HFFc6 (cell line): Measurements from ENCODE around the gene ANGPTL7. TPM values are rescaled to one million over a fixed set of nuclear protein-coding genes. Genes with fewer than 3 reads are reported as not detected.

ENCODE experiments used
- DNase-seq: peaks from one replicate; pipeline ENCODE4 v3.0.0-alpha.2; 2018
- H3K27ac Mint-ChIP-seq: 2 replicates; pipeline ENCODE4 v1.8.0; 2020; ENCODE audit warnings: mild to moderate bottlenecking, mixed read lengths
- H3K27me3 Mint-ChIP-seq: 2 replicates; pipeline ENCODE4 v1.8.0; 2021; ENCODE audit warnings: mild to moderate bottlenecking, moderate library complexity, mixed read lengths; ENCODE audit not compliant: insufficient read depth
- H3K36me3 Mint-ChIP-seq: 2 replicates; pipeline ENCODE4 v1.8.0; 2021; ENCODE audit warnings: low read depth, mixed read lengths
- H3K4me1 Mint-ChIP-seq: 2 replicates; pipeline ENCODE4 v1.8.0; 2020; ENCODE audit warnings: low read depth, mixed read lengths
- H3K4me3 Mint-ChIP-seq: 2 replicates; pipeline ENCODE4 v1.8.0; 2020; ENCODE audit warnings: mild to moderate bottlenecking, moderate library complexity, mixed read lengths
- H3K9me3 Mint-ChIP-seq: 2 replicates; pipeline ENCODE4 v1.8.0; 2020; ENCODE audit warnings: mild to moderate bottlenecking, mixed read lengths
- CTCF ChIP-seq: fragments of 200-600 bp; sonication (generic); IDR thresholded peaks from 2 replicates; pipeline ENCODE4 v1.5.0; 2021; ENCODE audit warnings: antibody characterized with exemption, mild to moderate bottlenecking
- total RNA-seq, 6 experiments: library from RNA; stranded (reverse); fragmentation: NEBNext Ultra II Directional; extraction: Animal tissue kit (Norgen Biotek cat#: 25700); gene quantifications; 2 replicates in 1 of 6; 3 replicates in 5 of 6; pipeline ENCODE4 v1.2.3, GENCODE V29; 2021

Gene ANGPTL7
- total RNA-seq, 6 experiments from 2014 or later = not detected

GRCh38 chr1:11182884-11183283 lies 6.3 kb upstream of the ANGPTL7 start:
- H3K27me3 Mint-ChIP-seq = peaks cover 2% of the 10 kb centered on the region; the same call in 1 of the 2 replicates
- no peak overlapping the region for H3K27ac Mint-ChIP-seq
- peaks cover 18% of the 10 kb centered on the region; the same call in 1 of the 2 replicates for H3K36me3 Mint-ChIP-seq
- TF ChIP-seq CTCF = no peak
- no peak overlapping the region for H3K4me3 Mint-ChIP-seq
- H3K9me3 Mint-ChIP-seq = no peaks in the 10 kb centered on the region
- peaks cover 41% of the 10 kb centered on the region for H3K4me1 Mint-ChIP-seq
- no peak for DNase-seq

- Mint-ChIP-seq H3K9me3 (no peaks in the 10 kb centered on the region), H3K27me3 (peaks cover 2% of the 10 kb centered on the region; the same call in 1 of the 2 replicates), H3K27ac (no peak overlapping the region), H3K4me3 (no peak overlapping the region), H3K4me1 (peaks cover 20% of the 10 kb centered on the region), H3K36me3 (peaks cover 18% of the 10 kb centered on the region; the same call in 1 of the 2 replicates)
- no peak for DNase-seq
- no peak for TF ChIP-seq CTCF
Observed at GRCh38 chr1:11184973-11185372, 4.2 kb upstream of the ANGPTL7 start.

GRCh38 chr1:11187000-11187399 lies 2.2 kb upstream of the ANGPTL7 start:
- DNase-seq = no peak
- H3K4me3 Mint-ChIP-seq = no peak overlapping the region
- peaks cover 13% of the 10 kb centered on the region; the same call in 1 of the 2 replicates for H3K36me3 Mint-ChIP-seq
- H3K27ac Mint-ChIP-seq = no peak overlapping the region
- peaks cover 2% of the 10 kb centered on the region; the same call in 1 of the 2 replicates for H3K27me3 Mint-ChIP-seq
- peaks cover 7% of the 10 kb centered on the region; the same call in 1 of the 2 replicates for H3K4me1 Mint-ChIP-seq
- H3K9me3 Mint-ChIP-seq = no peaks in the 10 kb centered on the region
- TF ChIP-seq CTCF = no peak

- Mint-ChIP-seq H3K9me3 (no peaks in the 10 kb centered on the region), H3K4me3 (no peak overlapping the region), H3K36me3 (peaks cover 8% of the 10 kb centered on the region; the same call in 1 of the 2 replicates), H3K4me1 (peaks cover 2% of the 10 kb centered on the region; the same call in 1 of the 2 replicates), H3K27me3 (peaks cover 2% of the 10 kb centered on the region; the same call in 1 of the 2 replicates), H3K27ac (no peak overlapping the region)
- no peak for DNase-seq
- no peak for TF ChIP-seq CTCF
Observed at GRCh38 chr1:11187494-11187893, 1.7 kb upstream of the ANGPTL7 start.

DNA sequence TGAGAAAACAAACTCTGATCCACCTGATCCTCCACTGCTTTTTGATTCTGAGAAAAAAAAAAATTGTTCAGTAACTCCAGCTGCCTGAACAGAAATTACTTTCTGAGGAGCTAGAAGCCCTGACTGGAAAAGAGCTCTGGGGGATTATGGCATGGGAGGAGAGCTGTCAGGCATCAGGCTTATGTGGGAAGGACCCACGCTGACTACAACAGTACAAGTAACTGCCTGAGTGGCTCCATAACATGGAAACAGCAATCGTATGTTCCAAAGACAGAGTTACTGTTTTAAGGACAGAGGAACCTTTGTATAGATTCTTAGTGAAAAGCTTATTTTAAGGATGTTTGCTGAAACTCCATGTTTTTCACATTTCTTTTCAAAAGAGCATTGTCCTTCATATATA lies 1.2 kb upstream of the ANGPTL7 start:
- no peak overlapping the region for H3K27ac Mint-ChIP-seq
- no peak for TF ChIP-seq CTCF
- peaks cover 2% of the 10 kb centered on the region; the same call in 1 of the 2 replicates for H3K27me3 Mint-ChIP-seq
- no peaks in the 10 kb centered on the region for H3K9me3 Mint-ChIP-seq
- H3K36me3 Mint-ChIP-seq = peaks cover 8% of the 10 kb centered on the region; the same call in 1 of the 2 replicates
- no peak overlapping the region for H3K4me3 Mint-ChIP-seq
- H3K4me1 Mint-ChIP-seq = no peaks in the 10 kb centered on the region
- no peak for DNase-seq
